ENCODE data around the gene SHISA9.

The SHISA9 gene

GRCh38 chr16:13083681-13084080 is 182.3 kb downstream of the SHISA9 start:
- DNase-seq (ENCODE audit: extremely low read depth, low read depth), result no peak
- TF ChIP-seq CTCF (IDR thresholded peaks at IDR 0.05; ENCODE audit: low read depth, low read length, missing control alignments), result no peak
- no peak overlapping the region for H3K4me3 ChIP-seq (replicated peaks; ENCODE audit: low read depth, low read length)

GRCh38 chr16:13084331-13084730 is 182.9 kb downstream of the SHISA9 start:
- H3K4me3 ChIP-seq (replicated peaks; ENCODE audit: low read depth, low read length), result no peak overlapping the region
- no peak for DNase-seq (ENCODE audit: extremely low read depth, low read depth)
- no peak for TF ChIP-seq CTCF (IDR thresholded peaks at IDR 0.05; ENCODE audit: low read depth, low read length, missing control alignments)

GRCh38 chr16:13093661-13094060 is 192.3 kb downstream of the SHISA9 start:
- H3K4me3 ChIP-seq (replicated peaks; ENCODE audit: low read depth, low read length), result no peak overlapping the region
- no peak for DNase-seq (ENCODE audit: extremely low read depth, low read depth)
- no peak for TF ChIP-seq CTCF (IDR thresholded peaks at IDR 0.05; ENCODE audit: low read depth, low read length, missing control alignments)

GRCh38 chr16:13095061-13095460 is 193.7 kb downstream of the SHISA9 start:
- TF ChIP-seq CTCF (IDR thresholded peaks at IDR 0.05; ENCODE audit: low read depth, low read length, missing control alignments), result no peak
- DNase-seq (ENCODE audit: extremely low read depth, low read depth), result no peak
- H3K4me3 ChIP-seq (replicated peaks; ENCODE audit: low read depth, low read length), result no peak overlapping the region

DNA sequence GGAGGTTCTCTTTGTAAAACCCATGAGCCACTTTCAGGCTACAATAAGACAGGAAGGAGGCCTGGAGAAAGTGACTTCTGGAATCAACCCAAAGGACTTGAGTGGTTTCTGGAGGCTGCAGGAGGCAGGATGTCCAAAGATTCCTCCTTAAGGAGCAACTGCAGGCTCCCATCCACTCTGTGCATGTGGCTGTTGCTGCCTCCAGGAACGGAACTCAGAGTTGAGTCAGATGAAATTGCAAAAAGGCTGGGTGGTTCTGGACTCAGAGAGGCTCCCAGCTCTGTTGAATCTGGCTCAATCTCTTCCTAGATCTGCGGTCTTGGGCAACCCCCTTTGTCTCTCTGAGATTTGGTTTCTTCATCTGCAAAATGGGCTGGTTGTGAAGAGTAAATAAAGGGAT is 197.1 kb downstream of the SHISA9 start:
- DNase-seq (ENCODE audit: extremely low read depth, low read depth), result no peak
- no peak overlapping the region for H3K4me3 ChIP-seq (replicated peaks; ENCODE audit: low read depth, low read length)
- TF ChIP-seq CTCF (IDR thresholded peaks at IDR 0.05; ENCODE audit: low read depth, low read length, missing control alignments), result no peak

- no peak for DNase-seq (ENCODE audit: extremely low read depth, low read depth)
- no peak for TF ChIP-seq CTCF (IDR thresholded peaks at IDR 0.05; ENCODE audit: low read depth, low read length, missing control alignments)
- H3K4me3 ChIP-seq (replicated peaks; ENCODE audit: low read depth, low read length), result no peak overlapping the region
Observed at GRCh38 chr16:13099822-13100221, 198.4 kb downstream of the SHISA9 start.

DNA sequence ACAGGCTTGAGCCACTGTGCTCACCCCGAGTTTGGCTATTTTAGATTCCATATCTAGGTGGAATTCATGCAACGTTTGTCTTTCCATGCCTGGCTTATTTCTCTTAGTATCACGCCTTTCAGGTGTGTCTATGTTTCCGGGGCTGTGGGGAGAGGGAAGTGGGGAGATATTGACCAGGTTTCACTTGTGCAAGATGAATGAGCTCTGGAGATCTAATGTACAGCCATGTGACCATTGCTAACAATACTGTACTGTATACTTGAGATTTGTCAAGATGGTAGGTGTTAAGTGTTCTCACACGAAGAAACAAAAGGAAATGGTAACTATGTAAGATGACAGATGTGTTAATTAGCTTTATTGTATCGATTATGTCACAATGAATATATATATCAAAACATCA is 199.6 kb downstream of the SHISA9 start:
- no peak for DNase-seq (ENCODE audit: extremely low read depth, low read depth)
- no peak overlapping the region for H3K4me3 ChIP-seq (replicated peaks; ENCODE audit: low read depth, low read length)
- TF ChIP-seq CTCF (IDR thresholded peaks at IDR 0.05; ENCODE audit: low read depth, low read length, missing control alignments), result no peak

All from HFF-Myc (cell line).